Psoas muscle (tissue), 8 donors: ENCODE measurements around the gene BANF2. TPM values are rescaled to one million over a fixed set of nuclear protein-coding genes. Genes with fewer than 3 reads are reported as not detected.

Experiments
- ATAC-seq, 4 donors: fragments of 200-7000 bp; cut with Tn5 transposase; one replicate each; pipeline ENCODE4 v1.9.1; 2020; ENCODE audit warnings: moderate library complexity in 3 of 4, mild to moderate bottlenecking in 2 of 4
- DNase-seq, 2 donors: peaks; one replicate each; pipeline ENCODE4 v3.0.0-alpha.2; 2020
- H3K27ac ChIP-seq: fragments of 200-600 bp; one replicate; pipeline ENCODE4 v1.8.0; 2022
- H3K27me3 ChIP-seq, 3 donors: fragments of 200-600 bp in 1 of 3; one replicate each; pipeline versions ENCODE4 v1.6.1 to v1.8.0; 2013 to 2022; ENCODE audit warnings: low read length in 2 of 3, mild to moderate bottlenecking in 2 of 3, moderate library complexity in 1 of 3; ENCODE audit not compliant: insufficient read depth in 3 of 3
- H3K36me3 ChIP-seq, 2 donors: fragments of 200-600 bp in 1 of 2; one replicate each; pipeline versions ENCODE4 v1.6.1 to v1.8.0; 2013 to 2022; ENCODE audit warnings: low read depth in 1 of 2, mild to moderate bottlenecking in 1 of 2, moderate library complexity in 1 of 2; ENCODE audit not compliant: insufficient read depth in 1 of 2
- H3K4me1 ChIP-seq: fragments of 200-600 bp; one replicate; pipeline ENCODE4 v1.8.0; 2022
- H3K4me3 ChIP-seq: fragments of 200-600 bp; one replicate; pipeline ENCODE4 v1.8.0; 2022; ENCODE audit warnings: mild to moderate bottlenecking
- H3K9me3 ChIP-seq: fragments of 200-600 bp; one replicate; pipeline ENCODE4 v1.8.0; 2022
- whole genome bisulfite sequencing, 3 donors: extraction: QIAGEN DNeasy Blood & Tissue Kit; methylation state at CpG; one replicate each; pipeline versions ENCODE4 v1.1.6 to v1.1.7; 2013; 5-methylcytosine and 5-hydroxymethylcytosine counted together
- intact Hi-C, 2 donors: fragments of 100-400 bp; cut with DNase I; formaldehyde crosslinking; loops; one replicate each; pipeline versions ENCODE4 v1.11.0 to v1.14.2; 2022
- polyA plus RNA-seq, 3 donors: library from polyadenylated mRNA; stranded (reverse); fragments of 200-250 nt; gene quantifications; one replicate each; pipeline ENCODE4 v1.2.3, GENCODE V29; 2013
- total RNA-seq, 4 donors: library from RNA; stranded (reverse); fragmentation: NEBNext Ultra II Directional in 2 of 4; extraction: Animal tissue kit (Norgen Biotek cat#: 25700) in 2 of 4; gene quantifications; one replicate each; pipeline versions ENCODE4 v1.2.1 to v1.2.4, GENCODE V29; 2021 to 2023
- TF ChIP-seq, protein P1 (sequence below): fragments of 200-600 bp; IDR thresholded peaks from one replicate; pipeline ENCODE4 v1.8.0; 2022; ENCODE audit warnings: antibody characterized with exemption
- donor health status: healthy with polysubstance abuse.
- donor health status: DM: no; HTN: no; CAD: no; lungs with moderate emphysema.
- donor health status: Bipolar disorder and iron deficiency.
- donor health status: healthy.
- donor health status: DM: yes; HTN: yes; CAD: no.
- donor health status: DM: no; HTN: no; CAD: no.
- donor health status: DM: no; HTN: no; CAD: no.
- donor health status: DM: yes; HTN: yes; CAD: no.

Gene BANF2
- total and polyA plus RNA-seq, 7 donors, result not detected

DNA sequence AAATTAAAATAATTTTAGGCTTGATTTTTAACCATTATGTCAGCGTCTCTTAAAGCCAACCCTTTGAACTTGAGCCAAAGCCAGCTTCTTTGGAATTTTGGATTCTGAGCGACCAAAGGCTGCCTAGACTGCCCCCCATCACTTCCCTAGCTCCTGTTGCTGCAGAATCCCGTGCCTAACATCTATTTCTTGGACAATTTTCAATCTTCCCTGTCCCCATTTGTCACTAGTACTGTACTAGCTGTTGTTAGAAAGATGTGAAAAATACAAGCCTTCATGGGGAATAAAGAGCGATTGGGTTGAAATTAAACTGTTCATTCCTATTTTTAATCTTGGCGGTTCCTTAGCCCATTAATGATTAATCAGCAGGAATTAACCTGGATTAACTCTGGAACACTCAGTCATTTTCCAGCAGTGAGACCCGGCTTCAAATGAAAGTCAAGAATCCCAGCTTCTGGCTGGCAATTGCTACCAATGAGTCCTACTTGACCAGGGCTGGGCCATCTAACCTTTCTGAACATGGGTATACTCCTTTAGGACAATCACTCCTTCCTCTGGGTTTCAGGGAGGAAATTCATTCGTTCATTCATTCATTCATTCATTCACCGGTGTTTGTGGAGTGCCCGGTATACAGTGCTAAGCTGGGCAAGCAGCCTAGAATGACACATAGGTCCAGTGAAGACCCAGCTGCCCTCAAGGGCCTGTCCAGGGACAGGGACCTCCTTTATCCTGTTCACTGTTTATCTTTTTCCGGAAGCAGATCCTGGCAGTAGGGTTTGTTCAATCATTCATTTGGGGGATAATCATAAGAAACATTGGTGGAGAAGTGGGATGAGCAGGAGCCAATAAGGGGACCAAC is 16.3 kb upstream of the BANF2 start:
- TF ChIP-seq, protein P1, sequence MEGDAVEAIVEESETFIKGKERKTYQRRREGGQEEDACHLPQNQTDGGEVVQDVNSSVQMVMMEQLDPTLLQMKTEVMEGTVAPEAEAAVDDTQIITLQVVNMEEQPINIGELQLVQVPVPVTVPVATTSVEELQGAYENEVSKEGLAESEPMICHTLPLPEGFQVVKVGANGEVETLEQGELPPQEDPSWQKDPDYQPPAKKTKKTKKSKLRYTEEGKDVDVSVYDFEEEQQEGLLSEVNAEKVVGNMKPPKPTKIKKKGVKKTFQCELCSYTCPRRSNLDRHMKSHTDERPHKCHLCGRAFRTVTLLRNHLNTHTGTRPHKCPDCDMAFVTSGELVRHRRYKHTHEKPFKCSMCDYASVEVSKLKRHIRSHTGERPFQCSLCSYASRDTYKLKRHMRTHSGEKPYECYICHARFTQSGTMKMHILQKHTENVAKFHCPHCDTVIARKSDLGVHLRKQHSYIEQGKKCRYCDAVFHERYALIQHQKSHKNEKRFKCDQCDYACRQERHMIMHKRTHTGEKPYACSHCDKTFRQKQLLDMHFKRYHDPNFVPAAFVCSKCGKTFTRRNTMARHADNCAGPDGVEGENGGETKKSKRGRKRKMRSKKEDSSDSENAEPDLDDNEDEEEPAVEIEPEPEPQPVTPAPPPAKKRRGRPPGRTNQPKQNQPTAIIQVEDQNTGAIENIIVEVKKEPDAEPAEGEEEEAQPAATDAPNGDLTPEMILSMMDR, result no peak
- H3K4me3 ChIP-seq, result no peak overlapping the region
- H3K27me3 ChIP-seq, result no peaks in the 10 kb centered on the region
- no peaks in the 10 kb centered on the region for H3K9me3 ChIP-seq
- intact Hi-C loops, result loop anchor here in 1 of 2 donors (5.0 kb wide), 2 partner anchors 214 to 319 kb away; no protein-coding TSS in a partner anchor
- peaks cover 0 to 6% of the 10 kb centered on the region in 2 donors for H3K36me3 ChIP-seq
- 72 to 76% (median 74%) methylated on average over 10 of the region's 10 CpGs for WGBS, 3 donors
- H3K27ac ChIP-seq, result no peak overlapping the region
- ATAC-seq, result no peak
- no peak for DNase-seq
- peaks cover 10% of the 10 kb centered on the region for H3K4me1 ChIP-seq

- Histone ChIP-seq H3K27me3 (no peaks in the 10 kb centered on the region), H3K27ac (no peak overlapping the region), H3K9me3 (no peaks in the 10 kb centered on the region), H3K36me3 (peaks cover 0 to under 1% of the 10 kb centered on the region in 2 donors), H3K4me1 (peaks cover 10% of the 10 kb centered on the region), H3K4me3 (no peak overlapping the region)
- ATAC-seq (no peak), DNase-seq (no peak)
- WGBS, 3 donors, result 83 to 89% (median 84%) methylated on average over 13 of the region's 13 CpGs
- TF ChIP-seq, protein P1, result no peak
- intact Hi-C loops, result loop anchor here in 1 of 2 donors (5.0 kb wide), 2 partner anchors 213 to 318 kb away; no protein-coding TSS in a partner anchor
Measured at GRCh38 chr20:17684077-17684888, 15.5 kb upstream of the BANF2 start.

DNA sequence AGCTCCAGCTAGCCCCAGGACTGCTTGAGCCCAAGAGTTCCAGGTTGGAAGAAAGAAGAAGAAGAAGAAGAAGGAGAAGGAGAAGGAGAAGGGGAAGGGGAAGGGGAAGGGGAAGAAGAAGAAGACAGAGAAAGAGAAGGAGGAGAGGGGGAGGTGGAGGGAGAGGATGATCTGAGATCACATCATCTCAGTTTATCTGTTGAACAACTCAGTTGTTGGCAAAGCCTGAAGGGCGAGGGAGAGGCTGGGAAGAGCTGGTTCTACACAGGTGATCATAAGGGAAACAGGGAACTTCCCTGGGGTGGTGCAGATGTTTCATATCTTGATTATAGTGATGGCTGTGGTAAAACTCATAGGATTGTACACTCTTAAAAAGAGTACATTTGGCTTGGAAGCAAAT is 14.6 kb upstream of the BANF2 start:
- H3K36me3 ChIP-seq, result no peaks in the 10 kb centered on the region
- H3K27ac ChIP-seq, result no peak overlapping the region
- H3K4me1 ChIP-seq, result peaks cover 5% of the 10 kb centered on the region
- TF ChIP-seq, protein P1, result no peak
- H3K9me3 ChIP-seq, result no peaks in the 10 kb centered on the region
- ATAC-seq, result no peak
- no peak overlapping the region for H3K4me3 ChIP-seq
- intact Hi-C loops, result no loop called here
- no peak for DNase-seq
- no peaks in the 10 kb centered on the region for H3K27me3 ChIP-seq
- 62 to 80% (median 75%) methylated on average over 1 of the region's 1 CpG for WGBS, 3 donors

DNA sequence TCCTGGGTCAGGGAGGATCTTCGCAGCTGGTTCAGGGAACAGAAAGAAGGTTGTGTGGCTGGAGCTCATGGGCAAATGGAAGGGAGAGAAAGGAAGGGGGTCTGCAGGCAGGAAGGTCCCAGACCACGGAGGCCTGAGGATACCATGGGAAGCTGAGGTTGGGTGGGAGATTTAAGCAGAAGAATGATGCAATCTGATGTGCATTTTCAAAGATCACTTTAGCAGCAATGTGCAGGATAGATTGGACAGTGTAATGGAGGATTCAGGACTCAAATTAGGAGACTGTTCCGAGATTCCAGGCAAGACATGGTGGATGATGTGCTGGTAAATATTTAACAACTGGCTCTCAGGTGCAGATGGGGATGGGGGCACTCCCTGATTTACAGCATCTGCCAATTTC is 12.0 kb upstream of the BANF2 start:
- intact Hi-C loops, result no loop called here
- Histone ChIP-seq H3K27me3 (no peaks in the 10 kb centered on the region), H3K4me3 (no peak overlapping the region), H3K27ac (no peak overlapping the region), H3K4me1 (peaks cover under 1% of the 10 kb centered on the region), H3K36me3 (no peaks in the 10 kb centered on the region), H3K9me3 (no peaks in the 10 kb centered on the region)
- WGBS, 3 donors, result 78 to 83% (median 82%) methylated on average over 3 of the region's 3 CpGs
- ATAC-seq, result no peak
- TF ChIP-seq, protein P1, result no peak
- DNase-seq, result no peak
